Panc1 (cell line): Measurements from ENCODE around the gene IDE.

Source experiments
- CTCF ChIP-seq: fragments of 450-650 bp; IDR thresholded peaks from 2 replicates; pipeline ENCODE4 v1.5.1; 2017; ENCODE audit warnings: mild to moderate bottlenecking
- POLR2AphosphoS5 ChIP-seq: IDR thresholded peaks from 2 replicates; pipeline ENCODE4 v1.6.1; 2012; ENCODE audit warnings: mild to moderate bottlenecking, low read depth, low read length, moderate library complexity
- REST ChIP-seq, 2 experiments: IDR thresholded peaks; 2 replicates each; pipeline ENCODE4 v1.6.1; 2011 to 2012; ENCODE audit warnings: low read depth in 2 of 2, control low read depth in 1 of 2, low read length in 1 of 2, mild to moderate bottlenecking in 1 of 2, moderate library complexity in 1 of 2; ENCODE audit not compliant: insufficient read depth in 1 of 2
- SIN3A ChIP-seq: IDR thresholded peaks from 2 replicates; pipeline ENCODE4 v1.6.1; 2012; ENCODE audit warnings: low read depth, mild to moderate bottlenecking, low read length, moderate library complexity, borderline replicate concordance; ENCODE audit not compliant: insufficient read depth
- TCF7L2 ChIP-seq: IDR thresholded peaks from 2 replicates; pipeline ENCODE4 v1.6.1; 2011; ENCODE audit warnings: mild to moderate bottlenecking, low read depth, low read length, inconsistent platforms

- TF ChIP-seq POLR2AphosphoS5 (no peak), CTCF (no peak), TCF7L2 (no peak), SIN3A (no peak), REST (IDR thresholded peaks at IDR 0.05; ENCODE audit: insufficient read depth in 1 of 2, low read depth in 2 of 2, low read length in 1 of 2) (no peak)
Observed at GRCh38 chr10:92550924-92551323, 23.0 kb downstream of the IDE start.
